Measurements from ENCODE around the gene SLC26A2. TPM values are rescaled to one million over a fixed set of nuclear protein-coding genes. Genes with fewer than 3 reads are reported as not detected.

Gene SLC26A2
- total and polyA plus RNA-seq, 5 experiments from 2014 or later: 2.5 to 16.9 (median 3.0) TPM

GRCh38 chr5:149930043-149930748 is 30.4 kb upstream of the SLC26A2 start:
- no peaks in the 10 kb centered on the region for H3K9me3 Mint-ChIP-seq
- no peak overlapping the region for H3K27ac Mint-ChIP-seq
- DNase-seq (no peak), ATAC-seq (no peak)
- H3K36me3 Mint-ChIP-seq: no peaks in the 10 kb centered on the region
- H3K27me3 Mint-ChIP-seq: peaks cover 10 to 25% (median 16%) of the 10 kb centered on the region in 5 donors
- POLR2A ChIA-PET: no interaction called here
- H3K4me3 Mint-ChIP-seq: no peak overlapping the region
- no peaks in the 10 kb centered on the region for H3K4me1 Mint-ChIP-seq

GRCh38 chr5:149930749-149931574 is 29.6 kb upstream of the SLC26A2 start:
- Mint-ChIP-seq H3K4me3 (no peak overlapping the region), H3K4me1 (no peaks in the 10 kb centered on the region), H3K36me3 (no peaks in the 10 kb centered on the region), H3K27ac (no peak overlapping the region), H3K9me3 (no peaks in the 10 kb centered on the region), H3K27me3 (peaks cover 10 to 25% (median 17%) of the 10 kb centered on the region in 5 donors)
- POLR2A ChIA-PET: no interaction called here
- DNase-seq (no peak), ATAC-seq (no peak)

- Mint-ChIP-seq H3K27ac (peak overlapping the region in 1 of 10 donors; percentile 12), H3K4me1 (no peaks in the 10 kb centered on the region), H3K36me3 (no peaks in the 10 kb centered on the region), H3K9me3 (no peaks in the 10 kb centered on the region), H3K27me3 (peaks cover 10 to 25% (median 18%) of the 10 kb centered on the region in 5 donors), H3K4me3 (no peak overlapping the region)
- DNase-seq (no peak), ATAC-seq (no peak)
- POLR2A ChIA-PET: no interaction called here
These were observed 28.5 kb upstream of the SLC26A2 start for GRCh38 chr5:149931992-149932436.

DNA sequence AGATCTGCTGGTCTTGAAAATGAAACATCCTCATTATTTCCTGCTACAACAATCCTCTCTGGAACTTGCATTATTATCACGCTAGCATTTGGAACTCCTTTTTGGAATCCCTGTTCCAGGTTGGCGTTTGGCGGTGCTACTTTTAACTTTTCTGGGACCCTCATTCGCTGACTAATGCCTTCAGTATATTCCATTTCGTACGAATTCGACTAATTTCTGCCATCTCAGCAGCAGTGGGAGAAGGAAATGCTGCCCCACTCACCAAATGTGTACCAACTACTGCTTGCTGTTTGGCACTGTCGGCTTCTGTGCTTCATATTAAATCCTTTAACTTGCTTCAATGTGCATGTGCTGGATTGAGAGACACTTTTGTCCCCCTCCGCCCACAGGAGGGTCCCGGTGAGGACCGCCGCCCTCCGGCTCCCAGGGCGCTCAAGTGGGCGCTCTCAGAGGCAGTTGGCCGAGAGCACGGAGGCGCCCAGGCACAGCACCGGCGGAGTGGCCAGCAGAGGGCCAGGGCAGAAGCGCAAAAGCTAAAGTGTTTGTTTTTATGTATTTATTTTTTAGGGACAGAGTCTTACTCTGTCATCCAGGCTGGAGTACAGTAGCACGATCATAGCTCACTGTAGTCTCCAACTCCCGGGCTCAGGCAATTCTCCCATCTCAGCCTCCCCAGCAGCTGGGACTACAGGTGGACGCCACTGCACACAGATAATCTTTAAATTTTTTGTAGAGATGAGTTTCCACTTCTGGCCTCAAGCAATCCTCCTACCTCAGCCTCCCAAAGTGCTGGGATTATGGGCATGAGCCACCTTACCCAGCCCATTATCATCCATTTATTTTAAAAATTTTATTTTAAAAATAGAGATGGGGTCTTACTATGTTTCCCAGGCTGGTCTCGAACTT is 27.9 kb upstream of the SLC26A2 start:
- Mint-ChIP-seq H3K27me3 (peaks cover 10 to 25% (median 19%) of the 10 kb centered on the region in 5 donors), H3K9me3 (no peaks in the 10 kb centered on the region), H3K27ac (peak overlapping the region in 1 of 10 donors; percentile 12), H3K36me3 (no peaks in the 10 kb centered on the region), H3K4me1 (no peaks in the 10 kb centered on the region), H3K4me3 (no peak overlapping the region)
- ATAC-seq (no peak), DNase-seq (no peak)
- POLR2A ChIA-PET: no interaction called here

- Mint-ChIP-seq H3K9me3 (no peaks in the 10 kb centered on the region), H3K36me3 (no peaks in the 10 kb centered on the region), H3K4me3 (no peak overlapping the region), H3K4me1 (no peaks in the 10 kb centered on the region), H3K27me3 (peaks cover 10 to 19% (median 15%) of the 10 kb centered on the region in 5 donors), H3K27ac (no peak overlapping the region)
- POLR2A ChIA-PET: interaction anchor here (0.6 kb wide), 1 partner anchor 16 kb away, joined by 3 read pairs; no protein-coding TSS in a partner anchor
- DNase-seq (no peak), ATAC-seq (no peak)
These were observed 25.1 kb upstream of the SLC26A2 start for GRCh38 chr5:149935431-149935901.

DNA sequence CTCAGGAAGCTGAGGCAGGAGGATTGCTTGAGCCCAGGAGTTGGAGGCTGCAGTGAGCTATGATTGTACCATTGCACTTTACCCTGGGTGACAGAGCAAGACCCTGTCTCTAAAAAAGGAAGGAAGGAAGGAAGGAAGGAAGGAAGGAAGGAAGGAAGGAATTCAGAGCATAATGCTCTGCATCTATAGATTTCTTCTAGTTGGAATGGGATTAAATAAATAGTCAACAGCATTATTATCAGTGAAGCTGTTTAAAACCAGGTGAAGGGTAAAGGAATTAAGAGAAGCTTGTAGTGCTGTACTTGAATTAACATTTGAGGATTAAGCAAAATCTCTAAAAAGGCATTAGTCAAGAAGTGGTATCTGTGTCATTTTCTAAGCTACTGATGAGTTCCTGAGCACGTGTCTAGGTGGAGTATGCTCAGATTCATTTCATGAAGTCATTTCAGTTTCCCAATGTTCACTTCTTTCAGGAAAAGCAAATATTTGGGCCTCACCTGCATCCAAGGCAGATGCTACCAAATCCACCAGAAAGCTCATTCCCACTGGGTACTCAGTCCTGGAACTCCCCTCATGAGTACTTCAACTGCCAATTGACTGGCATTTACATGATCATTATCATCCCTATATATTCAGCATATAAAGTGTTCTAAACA is 24.4 kb upstream of the SLC26A2 start:
- Mint-ChIP-seq H3K4me1 (no peaks in the 10 kb centered on the region), H3K9me3 (no peaks in the 10 kb centered on the region), H3K27ac (no peak overlapping the region), H3K36me3 (no peaks in the 10 kb centered on the region), H3K27me3 (peaks cover 10 to 19% (median 13%) of the 10 kb centered on the region in 5 donors), H3K4me3 (no peak overlapping the region)
- DNase-seq (no peak), ATAC-seq (no peak)
- POLR2A ChIA-PET: interaction anchor here (0.6 kb wide), 1 partner anchor 15 kb away, joined by 3 read pairs; no protein-coding TSS in a partner anchor

GRCh38 chr5:149936700-149937091 is 23.9 kb upstream of the SLC26A2 start:
- ATAC-seq: no peak
- H3K27ac Mint-ChIP-seq: no peak overlapping the region
- POLR2A ChIA-PET: no interaction called here
- no peaks in the 10 kb centered on the region for H3K4me1 Mint-ChIP-seq
- no peak for DNase-seq
- no peaks in the 10 kb centered on the region for H3K36me3 Mint-ChIP-seq
- no peak overlapping the region for H3K4me3 Mint-ChIP-seq
- H3K27me3 Mint-ChIP-seq: peaks cover 9 to 16% (median 10%) of the 10 kb centered on the region in 5 donors
- no peaks in the 10 kb centered on the region for H3K9me3 Mint-ChIP-seq

DNA sequence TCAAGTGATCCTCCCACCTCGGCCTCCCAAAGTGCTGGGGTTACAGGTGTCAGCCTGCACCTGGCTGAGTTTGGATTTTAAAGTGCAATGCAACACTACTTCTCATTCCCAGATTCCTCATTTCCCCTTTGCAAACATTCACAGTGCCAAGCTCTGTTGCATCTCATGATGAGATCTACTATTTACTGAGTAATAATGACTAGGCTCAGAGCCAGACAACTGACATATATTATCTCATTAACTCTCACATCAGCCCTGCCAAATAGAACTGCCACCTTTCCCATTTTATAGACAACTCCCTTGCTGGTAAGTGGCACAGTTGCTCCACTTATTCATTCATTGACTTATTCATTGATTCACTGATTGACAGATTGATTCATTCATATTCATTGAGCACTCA is 22.9 kb upstream of the SLC26A2 start:
- POLR2A ChIA-PET: no interaction called here
- no peaks in the 10 kb centered on the region for H3K9me3 Mint-ChIP-seq
- ATAC-seq: no peak
- H3K36me3 Mint-ChIP-seq: no peaks in the 10 kb centered on the region
- no peak overlapping the region for H3K27ac Mint-ChIP-seq
- H3K4me3 Mint-ChIP-seq: no peak overlapping the region
- no peaks in the 10 kb centered on the region for H3K4me1 Mint-ChIP-seq
- peaks cover 2 to 13% (median 4%) of the 10 kb centered on the region in 5 donors for H3K27me3 Mint-ChIP-seq
- DNase-seq: no peak

- Mint-ChIP-seq H3K9me3 (no peaks in the 10 kb centered on the region), H3K4me3 (no peak overlapping the region), H3K27ac (no peak overlapping the region), H3K27me3 (peaks cover 2 to 13% (median 4%) of the 10 kb centered on the region in 5 donors), H3K4me1 (no peaks in the 10 kb centered on the region), H3K36me3 (no peaks in the 10 kb centered on the region)
- POLR2A ChIA-PET: no interaction called here
- ATAC-seq (no peak), DNase-seq (no peak)
These were observed 22.3 kb upstream of the SLC26A2 start for GRCh38 chr5:149938279-149938678.

- Mint-ChIP-seq H3K27me3 (peaks cover 2 to 13% (median 4%) of the 10 kb centered on the region in 5 donors), H3K36me3 (no peaks in the 10 kb centered on the region), H3K9me3 (no peaks in the 10 kb centered on the region), H3K27ac (no peak overlapping the region), H3K4me3 (no peak overlapping the region), H3K4me1 (no peaks in the 10 kb centered on the region)
- DNase-seq (no peak), ATAC-seq (no peak)
- POLR2A ChIA-PET: no interaction called here
These were observed 21.7 kb upstream of the SLC26A2 start for GRCh38 chr5:149938791-149939358.

DNA sequence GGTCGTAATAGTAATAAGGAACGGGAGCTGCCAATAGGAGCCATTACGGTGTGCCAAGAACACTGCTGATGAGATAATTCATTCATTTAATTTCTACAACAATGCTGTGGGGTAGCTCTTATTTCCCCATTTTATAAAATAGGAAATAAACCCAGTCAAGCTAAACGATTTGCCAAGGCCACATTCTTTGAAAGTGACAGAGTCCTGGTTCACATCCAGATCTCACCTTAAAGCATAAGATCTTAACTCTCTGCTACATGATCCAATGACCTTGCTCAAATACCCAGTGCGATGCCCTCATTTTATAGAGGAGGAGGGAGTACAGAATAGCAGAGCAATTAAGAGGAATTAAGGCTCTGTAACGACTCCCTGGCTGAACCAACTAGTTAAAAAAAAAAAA is 21.0 kb upstream of the SLC26A2 start:
- Mint-ChIP-seq H3K27me3 (peaks cover 2 to 8% (median 3%) of the 10 kb centered on the region in 5 donors), H3K9me3 (no peaks in the 10 kb centered on the region), H3K4me3 (no peak overlapping the region), H3K27ac (no peak overlapping the region), H3K4me1 (no peaks in the 10 kb centered on the region), H3K36me3 (no peaks in the 10 kb centered on the region)
- DNase-seq (no peak), ATAC-seq (no peak)
- POLR2A ChIA-PET: no interaction called here

DNA sequence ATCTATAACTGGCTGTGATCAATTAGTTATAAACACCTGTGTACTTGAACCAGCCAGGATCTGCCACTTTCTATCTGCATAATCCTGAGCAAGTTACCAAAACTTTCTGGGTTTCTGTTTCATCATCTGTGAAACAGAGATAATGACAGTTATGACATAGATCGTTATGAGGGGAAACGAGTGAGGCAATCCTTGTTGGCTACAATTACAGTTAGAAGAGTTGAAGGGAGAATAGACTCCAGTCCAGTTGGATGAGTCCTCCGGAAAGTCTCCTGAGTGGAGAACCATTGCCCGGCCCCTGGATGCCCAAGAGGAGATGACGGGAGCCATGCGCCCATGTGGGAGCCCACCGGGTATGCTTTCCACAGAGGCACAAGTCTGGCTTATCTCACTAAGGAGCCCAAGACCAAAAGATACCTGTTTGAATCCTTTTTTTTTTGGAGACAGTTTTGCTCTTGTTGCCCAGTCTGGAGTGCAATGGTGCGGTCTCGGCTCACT is 20.4 kb upstream of the SLC26A2 start:
- DNase-seq (no peak), ATAC-seq (no peak)
- H3K27me3 Mint-ChIP-seq: peaks cover 0 to 4% (median 2%) of the 10 kb centered on the region in 5 donors
- H3K36me3 Mint-ChIP-seq: no peaks in the 10 kb centered on the region
- POLR2A ChIA-PET: no interaction called here
- no peak overlapping the region for H3K27ac Mint-ChIP-seq
- no peak overlapping the region for H3K4me3 Mint-ChIP-seq
- H3K9me3 Mint-ChIP-seq: no peaks in the 10 kb centered on the region
- H3K4me1 Mint-ChIP-seq: no peaks in the 10 kb centered on the region
